ENCODE measurements around the gene ARID5B.

- TF ChIP-seq SMC3 (conservative IDR thresholded peaks at IDR 0.05; ENCODE audit: poor library complexity) (no peak), CTCF (IDR thresholded peaks at IDR 0.05; ENCODE audit: poor library complexity, severe bottlenecking) (no peak)
These were observed 100.4 kb downstream of the ARID5B start for GRCh38 chr10:62001898-62002297.

Measured in neural cell (in vitro differentiated cells).